Activated gamma-delta T cell (primary cell): Measurements from ENCODE around the gene SYNE1.

Experiments used
- DNase-seq: peaks from one replicate; lab custom pipeline; 2025; lab: John Stamatoyannopoulos, UW

The SYNE1 gene

GRCh38 chr6:152184573-152184916, 452.6 kb downstream of the SYNE1 start:
- no peak for DNase-seq

- no peak for DNase-seq
Measured at GRCh38 chr6:152180601-152181000, 456.6 kb downstream of the SYNE1 start.

- no peak for DNase-seq
Measured at GRCh38 chr6:152176268-152176667, 460.9 kb downstream of the SYNE1 start.

DNA sequence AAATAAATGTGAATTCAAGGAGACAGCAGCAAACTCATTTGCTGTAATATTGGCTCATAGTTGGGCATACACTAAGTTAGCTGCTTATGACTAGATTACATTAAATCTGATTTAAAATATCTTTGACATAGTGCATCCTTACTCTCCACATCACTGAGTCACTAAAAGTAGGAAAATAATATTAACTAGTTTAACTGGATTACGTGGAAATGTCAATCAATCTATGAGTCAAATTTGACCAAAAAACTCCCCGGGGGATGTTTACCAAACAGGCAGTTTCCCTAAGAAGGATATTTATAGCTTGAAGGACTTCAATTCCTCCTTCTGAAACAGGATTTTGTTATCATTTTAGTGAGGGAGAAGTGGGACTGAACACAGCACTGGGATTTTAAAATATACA, 463.2 kb downstream of the SYNE1 start:
- DNase-seq, result no peak

DNA sequence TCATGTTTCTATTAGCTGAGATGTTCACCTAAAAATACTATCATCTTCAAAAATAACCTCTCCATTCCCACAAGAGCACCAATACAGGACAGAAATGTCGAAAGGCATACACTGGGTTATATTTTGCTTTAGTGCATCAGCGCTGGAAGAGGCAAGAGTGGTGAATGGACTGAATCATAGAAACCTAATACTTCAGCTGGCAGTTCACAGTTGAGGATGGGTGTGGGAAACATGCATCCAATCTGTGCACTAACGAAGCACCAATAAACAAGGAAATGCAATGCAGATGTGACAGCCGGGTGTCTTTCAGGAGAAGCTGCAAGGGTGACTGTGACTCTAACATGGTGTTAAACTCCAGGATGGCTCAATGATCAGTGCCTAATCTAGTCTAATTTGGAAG, 463.8 kb downstream of the SYNE1 start:
- no peak for DNase-seq

DNA sequence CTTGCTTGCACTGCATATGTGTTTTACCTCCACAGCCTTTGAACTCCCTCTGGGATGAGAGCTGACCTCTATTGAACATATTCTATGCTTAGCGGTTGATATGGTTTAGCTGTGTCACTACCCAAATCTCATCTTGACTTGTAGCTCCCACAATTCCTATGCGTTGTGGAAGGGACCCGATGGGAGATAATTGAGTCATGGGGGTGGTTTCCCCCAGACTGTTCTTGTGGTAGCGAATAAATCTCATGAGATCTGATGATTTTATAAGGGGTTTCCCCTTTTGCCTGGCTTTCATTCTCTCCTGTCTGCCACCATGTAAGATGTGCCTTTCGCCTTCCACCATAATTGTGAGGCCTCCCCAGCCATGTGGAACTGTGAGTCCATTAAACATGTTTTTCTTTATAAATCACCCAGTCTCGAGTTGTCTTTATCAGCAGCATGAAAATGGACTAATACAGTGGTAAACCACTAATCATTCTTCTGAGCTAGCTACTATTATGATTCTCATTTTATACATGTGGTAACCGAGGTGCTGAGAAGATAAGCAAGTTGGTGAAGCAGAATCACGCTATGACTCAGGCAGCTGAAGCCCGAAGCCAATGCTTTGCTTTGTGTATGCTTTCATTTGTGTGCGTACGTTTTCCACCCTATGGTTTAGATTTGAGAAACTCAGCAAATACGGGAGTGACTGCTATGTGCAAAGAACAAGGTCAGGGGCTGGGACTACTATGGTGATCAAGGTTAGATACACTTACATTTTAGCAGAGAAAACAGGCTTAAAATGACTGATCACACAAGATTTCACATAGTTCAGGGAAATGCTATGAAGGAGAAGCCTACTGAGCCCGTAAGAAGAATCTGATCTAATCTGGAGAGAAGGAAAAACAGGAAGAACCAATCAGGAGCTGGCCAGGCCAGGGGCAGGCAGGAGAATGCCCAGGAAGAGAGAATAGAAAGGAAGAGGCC, 466.2 kb downstream of the SYNE1 start:
- DNase-seq, result no peak

GRCh38 chr6:152170313-152170701, 466.9 kb downstream of the SYNE1 start:
- no peak for DNase-seq

DNA sequence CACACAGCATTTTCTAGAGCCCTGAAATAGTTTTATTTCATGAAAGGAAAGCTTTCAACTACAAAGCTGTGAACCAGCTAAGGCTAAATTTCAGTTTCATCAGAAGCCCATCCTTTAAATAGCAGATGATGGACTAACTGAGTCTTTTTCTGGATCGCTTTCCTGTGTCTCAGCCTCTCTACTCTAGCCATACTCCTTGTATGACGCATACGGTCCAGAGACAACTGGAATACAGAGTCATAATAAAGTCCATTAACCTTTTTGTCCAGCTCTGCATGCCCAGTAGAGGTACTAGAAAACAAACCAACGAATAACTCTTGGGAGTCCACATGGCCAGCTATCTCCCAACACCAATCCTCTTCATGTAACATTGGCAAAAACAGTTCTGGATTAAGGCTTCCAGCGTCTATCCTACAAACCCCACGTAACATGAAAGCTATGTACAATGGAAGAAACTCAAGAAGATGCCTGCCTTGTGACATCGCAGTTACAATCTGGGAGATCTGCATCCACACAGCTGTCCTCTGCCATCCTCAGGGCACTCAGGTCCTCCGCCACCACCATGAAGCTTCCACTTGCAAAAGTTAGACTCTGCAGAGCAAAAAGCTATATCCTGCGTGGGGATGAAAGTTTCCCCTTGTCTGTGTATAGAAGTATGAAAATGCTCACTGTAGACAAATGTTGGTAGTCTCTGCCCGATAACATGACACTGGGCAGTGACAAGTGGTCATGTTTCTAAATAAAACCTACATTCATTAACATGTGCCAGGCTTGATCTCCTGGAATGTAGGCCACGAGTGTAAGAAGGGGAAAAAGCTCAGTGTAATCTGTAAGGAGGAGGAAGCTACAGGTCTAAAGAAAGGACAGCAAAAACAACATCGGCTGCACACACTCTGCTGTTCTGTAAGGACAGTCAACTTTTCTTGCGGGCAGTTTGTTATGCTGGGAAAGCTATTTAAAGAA, 469.2 kb downstream of the SYNE1 start:
- DNase-seq, result no peak

DNA sequence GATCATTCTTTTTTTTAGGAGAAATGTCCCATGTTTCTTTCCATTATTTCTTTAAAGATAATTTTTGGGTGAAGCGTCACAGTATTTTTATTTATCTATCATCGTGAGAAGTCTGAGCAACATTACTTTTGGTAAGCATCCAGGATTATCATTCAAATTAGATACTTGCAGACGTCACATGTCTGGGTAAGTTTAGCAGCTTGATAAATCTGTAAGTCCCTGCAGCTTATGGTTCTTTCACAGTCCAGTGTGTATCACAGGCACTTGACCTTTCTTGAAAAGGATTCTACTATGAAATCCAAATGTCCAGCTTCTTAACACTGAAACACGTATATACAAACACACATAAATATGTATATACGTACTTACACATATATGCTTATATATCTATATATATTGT, 470.3 kb downstream of the SYNE1 start:
- DNase-seq, result no peak

GRCh38 chr6:152166497-152166896, 470.7 kb downstream of the SYNE1 start:
- no peak for DNase-seq

- DNase-seq, result no peak
Measured at GRCh38 chr6:152164957-152165356, 472.2 kb downstream of the SYNE1 start.

DNA sequence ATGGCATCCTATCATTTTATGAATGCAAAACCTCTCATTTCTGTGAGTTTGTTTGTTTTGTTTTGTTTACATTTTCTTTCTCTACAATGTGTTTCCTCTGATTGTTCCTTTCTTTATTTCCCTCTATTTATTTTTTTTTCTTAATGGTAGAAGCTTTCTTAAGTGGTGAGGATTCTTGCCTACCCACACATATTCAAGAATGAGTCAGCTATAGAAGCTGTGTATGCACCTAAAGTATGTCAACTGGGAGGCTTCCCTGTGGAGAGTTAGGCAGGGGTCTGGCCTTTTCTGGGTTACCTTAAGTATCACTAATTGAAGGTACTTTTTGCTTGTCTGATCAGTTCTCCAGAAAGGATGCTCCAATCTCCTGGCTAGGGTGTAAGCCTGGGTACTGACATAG, 475.7 kb downstream of the SYNE1 start:
- DNase-seq, result no peak

GRCh38 chr6:152160346-152160745, 476.8 kb downstream of the SYNE1 start:
- DNase-seq, result no peak

DNA sequence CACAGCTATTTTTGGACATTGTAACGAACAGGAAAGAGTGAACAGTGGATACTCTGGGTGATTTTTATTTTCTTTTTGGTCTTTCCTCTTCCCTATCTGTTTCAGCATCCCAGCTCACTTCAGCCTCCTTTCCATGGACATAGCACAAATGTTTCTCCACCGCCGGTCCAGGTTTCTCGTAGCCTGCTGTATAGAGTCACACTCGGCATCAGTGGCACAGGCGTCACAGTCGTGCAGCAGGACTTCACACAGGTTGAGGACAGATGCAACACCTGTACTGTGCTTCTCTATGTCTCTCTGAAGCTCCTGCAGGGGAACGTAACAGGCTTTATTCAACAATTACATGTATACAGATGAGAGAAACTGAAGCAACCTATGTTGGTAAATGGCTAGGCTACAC, 481.4 kb downstream of the SYNE1 start:
- DNase-seq, result no peak

- DNase-seq, result no peak
Measured at GRCh38 chr6:152154559-152155356, 482.4 kb downstream of the SYNE1 start.

GRCh38 chr6:152151920-152152319, 485.2 kb downstream of the SYNE1 start:
- DNase-seq, result no peak

GRCh38 chr6:152150196-152150595, 487.0 kb downstream of the SYNE1 start:
- no peak for DNase-seq

DNA sequence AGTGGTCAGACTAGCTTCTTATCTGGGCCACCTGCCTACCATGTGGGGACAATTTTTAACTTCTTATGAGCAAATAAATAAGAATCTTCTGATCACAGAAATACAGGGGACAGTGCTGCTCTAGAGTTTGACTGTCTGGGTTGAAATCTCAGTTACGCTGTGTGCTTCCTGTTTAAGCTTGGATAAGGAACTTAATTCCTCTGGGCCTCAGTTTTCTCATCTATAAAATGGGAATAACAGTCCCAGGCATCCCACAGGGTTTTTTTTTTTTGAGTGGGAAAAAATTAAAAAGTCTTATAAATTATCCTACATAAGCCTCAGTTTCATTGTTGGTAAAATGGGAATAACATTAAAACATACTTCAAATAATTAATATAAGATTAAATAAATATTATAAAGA, 488.8 kb downstream of the SYNE1 start:
- DNase-seq, result no peak

- no peak for DNase-seq
Measured at GRCh38 chr6:152147269-152147668, 489.9 kb downstream of the SYNE1 start.

GRCh38 chr6:152146385-152146784, 490.8 kb downstream of the SYNE1 start:
- DNase-seq, result no peak

GRCh38 chr6:152143359-152143758, 493.8 kb downstream of the SYNE1 start:
- no peak for DNase-seq

- no peak for DNase-seq
Measured at GRCh38 chr6:152142105-152142504, 495.1 kb downstream of the SYNE1 start.
